ENCODE measurements around the gene ORC6. TPM values are rescaled to one million over a fixed set of nuclear protein-coding genes. Genes with fewer than 3 reads are reported as not detected.

The ORC6 gene
- total RNA-seq, 1 donor from 2014 or later: 0.78 TPM

GRCh38 chr16:46720619-46721018 is 31.2 kb downstream of the ORC6 start:
- intact Hi-C loops (cut with DNase I): loop anchor here (5.0 kb wide), 1 partner anchor 202 kb away; no protein-coding TSS in a partner anchor
- Histone ChIP-seq H3K27me3 (no peaks in the 10 kb centered on the region), H3K4me3 (no peak overlapping the region), H3K36me3 (no peaks in the 10 kb centered on the region), H3K4me1 (no peaks in the 10 kb centered on the region), H3K27ac (no peak overlapping the region), H3K9me3 (no peaks in the 10 kb centered on the region)
- TF ChIP-seq CTCF (IDR thresholded peaks at IDR 0.05): no peak
- no peak for DNase-seq
- ATAC-seq: no peak

DNA sequence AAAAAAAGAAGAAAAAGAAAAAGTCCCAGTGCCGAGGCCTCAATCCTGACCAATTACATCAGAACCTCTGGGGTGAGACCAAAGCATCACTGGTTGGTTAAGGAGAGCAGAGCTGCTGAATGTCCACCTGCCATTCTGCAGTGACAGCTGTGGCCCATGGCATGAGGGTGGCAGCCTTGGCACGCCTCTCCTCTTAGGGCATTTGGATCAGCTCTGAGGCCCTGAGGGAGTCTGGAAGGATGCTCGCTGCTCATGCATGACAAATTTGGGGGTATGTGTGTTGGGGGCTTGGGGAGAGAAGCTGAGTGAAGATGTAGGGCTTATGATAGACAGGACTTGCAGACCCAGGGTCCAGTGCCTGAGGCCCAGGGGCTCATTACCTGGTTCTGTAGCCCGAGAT is 32.4 kb downstream of the ORC6 start:
- no peak for TF ChIP-seq CTCF (IDR thresholded peaks at IDR 0.05)
- no peak for ATAC-seq
- no peaks in the 10 kb centered on the region for H3K9me3 ChIP-seq
- H3K27me3 ChIP-seq: no peaks in the 10 kb centered on the region
- no peak overlapping the region for H3K27ac ChIP-seq
- H3K36me3 ChIP-seq: no peaks in the 10 kb centered on the region
- intact Hi-C loops (cut with DNase I): loop anchor here (5.0 kb wide), 1 partner anchor 200 kb away; no protein-coding TSS in a partner anchor
- no peaks in the 10 kb centered on the region for H3K4me1 ChIP-seq
- H3K4me3 ChIP-seq: no peak overlapping the region
- DNase-seq: no peak

GRCh38 chr16:46727184-46727583 is 37.7 kb downstream of the ORC6 start:
- H3K9me3 ChIP-seq: no peaks in the 10 kb centered on the region
- no peaks in the 10 kb centered on the region for H3K36me3 ChIP-seq
- intact Hi-C loops (cut with DNase I): no loop called here
- H3K4me3 ChIP-seq: no peak overlapping the region
- H3K27ac ChIP-seq: no peak overlapping the region
- DNase-seq: no peak
- no peak for TF ChIP-seq CTCF (IDR thresholded peaks at IDR 0.05)
- no peaks in the 10 kb centered on the region for H3K4me1 ChIP-seq
- H3K27me3 ChIP-seq: no peaks in the 10 kb centered on the region
- no peak for ATAC-seq

- no peaks in the 10 kb centered on the region for H3K4me1 ChIP-seq
- H3K27me3 ChIP-seq: no peaks in the 10 kb centered on the region
- no peak for ATAC-seq
- no peak overlapping the region for H3K27ac ChIP-seq
- DNase-seq: no peak
- intact Hi-C loops (cut with DNase I): no loop called here
- TF ChIP-seq CTCF (IDR thresholded peaks at IDR 0.05): no peak
- H3K4me3 ChIP-seq: no peak overlapping the region
- H3K9me3 ChIP-seq: no peaks in the 10 kb centered on the region
- no peaks in the 10 kb centered on the region for H3K36me3 ChIP-seq
Measured at GRCh38 chr16:46727630-46728029, 38.2 kb downstream of the ORC6 start.

DNA sequence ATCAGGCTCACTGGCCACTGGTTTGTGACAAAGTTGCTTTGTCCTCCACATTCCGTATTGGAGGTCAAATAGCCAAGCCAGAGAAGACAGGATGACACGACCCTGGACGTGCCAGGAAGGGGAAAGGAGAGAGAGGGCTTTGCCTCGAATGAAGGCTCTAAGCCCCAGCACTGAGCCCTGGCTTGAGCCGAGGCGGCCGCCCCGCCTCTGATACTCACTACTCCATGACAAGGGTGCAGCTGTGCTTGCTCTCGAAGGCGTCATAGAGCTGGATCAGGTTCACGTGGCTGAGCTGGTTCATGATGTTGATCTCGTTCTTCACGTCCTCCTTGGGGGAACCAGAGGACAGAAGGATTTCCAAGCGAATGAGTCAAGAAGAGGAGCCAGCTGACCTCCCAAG is 39.3 kb downstream of the ORC6 start:
- TF ChIP-seq CTCF (IDR thresholded peaks at IDR 0.05): no peak

More for the DNA sequence above, 39.3 kb downstream of the ORC6 start:
- H3K9me3 ChIP-seq: no peaks in the 10 kb centered on the region
- no peaks in the 10 kb centered on the region for H3K27me3 ChIP-seq
- no peaks in the 10 kb centered on the region for H3K36me3 ChIP-seq
- H3K4me1 ChIP-seq: no peaks in the 10 kb centered on the region
- no peak overlapping the region for H3K27ac ChIP-seq
- ATAC-seq (no peak), DNase-seq (no peak)
- H3K4me3 ChIP-seq: no peak overlapping the region
- intact Hi-C loops (cut with DNase I): no loop called here

Data from upper lobe of right lung (tissue), 1 donor.